GM21786 (cell line): Measurements from ENCODE around the gene MST1.

ENCODE experiments used
- ATAC-seq: cut with Tn5 transposase; IDR thresholded peaks from one replicate; pipeline ENCODE4 v1.9.1; 2021; ENCODE audit not compliant: unreplicated experiment

Gene MST1

GRCh38 chr3:49658711-49659110 lies 30.6 kb downstream of the MST1 start:
- ATAC-seq = no peak

- no peak for ATAC-seq
These were observed 31.9 kb downstream of the MST1 start for GRCh38 chr3:49657208-49657915.

GRCh38 chr3:49656541-49657112 lies 32.6 kb downstream of the MST1 start:
- ATAC-seq = no peak

- ATAC-seq = no peak
These were observed 33.5 kb downstream of the MST1 start for GRCh38 chr3:49655731-49656285.

GRCh38 chr3:49654955-49655556 lies 34.2 kb downstream of the MST1 start:
- no peak for ATAC-seq

GRCh38 chr3:49654176-49654825 lies 35.0 kb downstream of the MST1 start:
- ATAC-seq = no peak

- ATAC-seq = no peak
These were observed 35.7 kb downstream of the MST1 start for GRCh38 chr3:49653621-49654020.

- ATAC-seq = no peak
These were observed 36.3 kb downstream of the MST1 start for GRCh38 chr3:49652903-49653415.

DNA sequence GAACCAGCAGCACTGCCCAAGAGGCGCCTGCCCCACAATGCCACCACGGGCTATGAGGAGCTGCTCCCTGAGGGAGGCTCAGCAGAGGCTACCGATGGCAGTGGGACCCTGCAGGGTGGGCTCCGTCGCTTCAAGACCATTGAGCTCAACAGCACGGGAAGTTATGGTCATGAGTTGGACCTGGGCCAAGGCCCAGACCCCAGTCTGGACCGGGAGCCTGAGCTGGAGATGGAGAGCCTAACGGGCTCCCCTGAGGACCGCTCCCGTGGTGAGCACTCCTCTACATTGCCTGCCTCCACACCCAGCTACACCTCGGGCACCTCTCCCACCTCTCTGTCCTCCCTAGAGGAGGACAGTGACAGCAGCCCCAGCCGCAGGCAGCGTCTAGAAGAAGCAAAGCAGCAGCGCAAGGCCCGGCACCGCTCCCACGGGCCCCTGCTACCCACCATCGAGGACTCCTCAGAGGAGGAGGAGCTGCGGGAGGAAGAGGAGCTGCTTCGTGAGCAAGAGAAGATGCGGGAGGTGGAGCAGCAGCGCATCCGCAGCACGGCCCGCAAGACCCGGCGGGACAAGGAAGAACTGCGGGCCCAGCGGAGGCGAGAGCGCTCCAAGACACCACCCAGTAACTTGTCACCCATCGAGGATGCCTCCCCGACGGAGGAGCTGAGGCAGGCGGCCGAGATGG lies 36.9 kb downstream of the MST1 start:
- ATAC-seq = no peak

DNA sequence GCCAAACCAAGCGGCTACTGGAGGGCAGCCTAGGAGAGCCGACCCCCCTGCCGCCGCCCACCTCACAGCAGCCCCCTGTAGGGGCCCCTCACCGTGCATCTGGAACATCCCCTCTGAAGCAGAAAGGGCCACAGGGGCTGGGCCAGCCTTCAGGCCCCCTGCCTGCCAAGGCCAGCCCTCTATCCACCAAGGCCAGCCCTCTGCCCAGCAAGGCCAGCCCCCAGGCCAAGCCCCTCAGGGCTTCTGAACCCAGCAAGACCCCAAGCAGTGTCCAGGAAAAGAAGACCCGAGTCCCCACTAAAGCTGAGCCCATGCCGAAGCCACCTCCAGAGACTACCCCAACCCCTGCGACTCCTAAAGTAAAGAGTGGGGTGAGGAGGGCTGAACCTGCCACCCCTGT lies 38.6 kb downstream of the MST1 start:
- ATAC-seq = no peak

GRCh38 chr3:49650177-49650576 lies 39.1 kb downstream of the MST1 start:
- no peak for ATAC-seq

DNA sequence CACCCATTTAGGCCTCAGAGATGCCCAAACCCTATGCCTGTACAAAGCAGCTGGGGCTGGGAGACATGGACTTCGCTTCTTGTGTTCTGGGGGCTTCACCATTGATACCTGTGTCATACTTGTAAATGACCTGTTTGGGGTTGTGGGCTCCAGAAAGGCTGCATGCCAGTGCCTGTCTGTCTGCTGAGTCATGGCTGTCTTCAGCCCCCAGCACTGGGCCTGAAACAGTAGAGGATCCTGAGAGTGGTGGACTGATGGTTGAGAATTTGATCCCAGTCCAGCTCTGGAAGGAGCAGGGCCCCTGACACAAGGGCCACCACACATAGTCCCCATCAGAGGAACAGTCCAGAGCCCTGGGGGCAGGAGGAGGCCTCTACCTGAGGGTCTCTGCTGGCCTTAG lies 39.7 kb downstream of the MST1 start:
- ATAC-seq = no peak

DNA sequence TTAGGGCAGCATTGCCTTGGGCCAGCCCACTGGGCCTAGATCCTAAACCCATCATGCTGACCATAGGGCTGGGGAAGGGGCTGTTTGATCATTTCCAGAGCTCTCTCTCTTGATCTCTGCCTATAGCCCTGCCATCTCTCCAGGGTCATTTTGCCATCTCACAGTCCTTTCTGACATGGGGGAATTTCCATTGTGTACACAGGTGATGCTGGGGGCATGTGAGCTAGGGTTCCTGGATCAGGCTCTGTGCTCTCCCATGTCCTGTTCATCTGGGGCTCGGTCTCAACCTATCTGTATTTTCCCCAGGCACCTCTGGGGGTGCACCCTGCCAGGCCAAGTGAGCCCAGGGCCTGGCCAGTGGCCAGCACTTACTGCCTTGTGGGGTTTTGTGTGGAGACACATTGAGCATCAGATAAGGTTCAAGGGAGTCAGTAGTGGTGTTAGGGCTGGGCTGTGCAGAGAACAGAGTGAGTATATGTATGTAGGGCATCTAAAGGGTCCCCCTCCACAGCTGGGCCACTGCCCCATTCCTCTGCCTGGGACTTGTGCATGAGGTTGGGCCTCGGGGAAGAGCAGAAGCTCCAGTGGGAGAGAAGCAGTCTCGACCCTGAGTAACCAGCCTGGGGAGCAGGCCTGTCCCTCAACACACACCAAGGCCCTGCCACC lies 40.8 kb downstream of the MST1 start:
- no peak for ATAC-seq

DNA sequence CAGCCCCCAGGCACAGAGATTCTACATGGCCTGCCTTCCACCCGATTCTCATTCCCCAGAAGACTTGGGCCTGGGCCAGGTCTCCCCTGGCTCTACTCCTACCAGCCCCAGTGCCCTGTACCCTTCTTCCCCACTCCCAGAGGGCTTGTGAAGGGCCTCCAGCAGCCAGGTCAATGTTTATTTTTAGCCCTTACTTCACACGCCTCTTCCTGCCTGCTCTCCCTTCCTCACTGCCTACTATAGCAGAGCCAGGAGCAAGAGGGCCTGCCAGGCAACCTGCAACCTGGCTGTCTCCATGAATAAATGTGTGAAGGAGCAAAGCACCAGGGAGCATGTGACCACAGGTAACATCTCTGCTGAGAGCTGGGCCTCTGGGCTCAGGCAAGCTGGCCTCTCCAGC lies 41.5 kb downstream of the MST1 start:
- ATAC-seq = no peak

- no peak for ATAC-seq
These were observed 43.0 kb downstream of the MST1 start for GRCh38 chr3:49646236-49646635.

DNA sequence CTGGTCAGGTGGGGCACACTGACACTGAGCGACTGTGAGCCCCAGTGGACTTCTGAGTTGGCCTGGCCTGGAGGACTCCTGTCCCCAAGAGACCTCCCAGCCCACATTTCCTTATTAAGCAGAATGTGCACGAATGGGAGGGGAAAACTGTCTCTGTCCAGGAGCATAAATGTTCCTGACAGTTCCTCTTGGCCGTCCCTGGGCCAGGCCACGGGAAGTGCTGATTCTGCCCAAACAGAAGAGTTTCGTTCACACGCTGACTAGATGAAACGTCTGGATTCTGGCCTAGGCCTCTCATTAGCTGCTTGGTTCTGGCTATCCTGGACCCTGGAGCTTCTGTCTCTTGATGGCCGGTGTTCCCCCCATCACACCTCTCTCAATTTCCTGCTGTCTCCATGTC lies 44.6 kb downstream of the MST1 start:
- no peak for ATAC-seq

GRCh38 chr3:49642708-49643145 lies 46.5 kb downstream of the MST1 start:
- ATAC-seq = no peak

GRCh38 chr3:49641921-49642707 lies 47.2 kb downstream of the MST1 start:
- no peak for ATAC-seq

DNA sequence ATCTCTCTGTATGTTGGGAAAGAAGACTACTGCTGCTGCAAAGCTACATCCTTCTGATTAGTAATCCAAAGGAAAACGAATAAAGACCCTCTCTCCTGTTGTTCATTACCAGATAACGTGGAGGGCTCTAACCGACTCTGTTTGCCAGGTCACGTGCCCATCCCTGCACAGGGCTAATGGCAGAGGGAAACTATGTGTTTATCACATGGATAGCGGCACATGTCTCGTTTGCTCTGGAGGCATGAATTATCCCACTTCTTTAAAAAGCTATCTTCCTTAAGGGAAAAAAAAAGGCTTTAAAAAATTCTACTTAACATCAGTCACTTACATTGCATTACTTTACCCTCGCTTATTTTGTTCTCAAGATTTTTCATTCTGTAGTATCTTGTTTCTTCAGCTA lies 48.0 kb downstream of the MST1 start:
- no peak for ATAC-seq

DNA sequence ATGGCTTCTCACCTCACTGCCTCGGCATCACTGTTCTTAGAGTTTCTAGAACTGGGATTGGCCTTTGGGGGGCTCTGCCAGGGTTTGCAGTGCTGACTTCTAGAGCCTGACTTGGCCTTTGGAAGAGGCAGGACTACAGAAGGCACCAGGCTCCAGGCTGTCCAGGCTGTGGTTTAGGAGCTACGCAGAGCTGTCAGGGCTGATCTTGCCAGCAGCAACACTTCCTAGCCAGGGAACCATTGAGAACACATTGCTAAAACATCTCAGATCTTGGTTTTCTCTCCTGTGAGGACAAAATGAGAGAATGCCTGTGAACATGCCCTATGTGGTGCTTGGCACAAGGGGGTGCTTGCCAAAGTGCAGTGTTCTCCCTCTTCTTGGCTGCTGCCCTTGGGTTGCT lies 49.7 kb downstream of the MST1 start:
- no peak for ATAC-seq
